HG03558 (cell line): ENCODE data around the gene ADGRV1.
"Not testable (repeated sequence)": the region's sequence is repeated elsewhere in the genome, so short reads cannot be mapped to it uniquely, and the experiment has no call there.

Experiments
- ATAC-seq: cut with Tn5 transposase; IDR thresholded peaks from one replicate; pipeline ENCODE4 v1.9.1; 2021; ENCODE audit warnings: moderate number of reproducible peaks; ENCODE audit not compliant: unreplicated experiment; ENCODE audit errors: extremely low read depth

The ADGRV1 gene

DNA sequence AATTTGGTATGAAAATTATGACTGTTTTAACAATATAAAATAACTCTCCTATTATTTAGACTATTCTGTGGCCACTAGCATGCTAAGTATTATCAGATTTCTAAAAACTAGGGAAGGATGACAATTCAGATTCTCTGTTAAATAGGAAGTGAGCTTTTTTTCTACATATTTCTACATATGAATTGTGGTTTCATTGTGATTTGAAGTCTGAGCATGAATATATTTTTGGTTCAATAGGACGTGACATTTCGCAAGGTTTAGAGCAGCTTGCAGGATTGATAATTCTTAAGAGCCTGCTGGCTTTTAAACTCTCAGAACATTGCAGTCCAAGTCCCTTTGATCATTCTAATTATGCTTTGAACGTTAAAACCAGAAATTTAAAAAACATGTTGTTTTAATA, 82.9 kb downstream of the ADGRV1 start:
- ATAC-seq: no peak

DNA sequence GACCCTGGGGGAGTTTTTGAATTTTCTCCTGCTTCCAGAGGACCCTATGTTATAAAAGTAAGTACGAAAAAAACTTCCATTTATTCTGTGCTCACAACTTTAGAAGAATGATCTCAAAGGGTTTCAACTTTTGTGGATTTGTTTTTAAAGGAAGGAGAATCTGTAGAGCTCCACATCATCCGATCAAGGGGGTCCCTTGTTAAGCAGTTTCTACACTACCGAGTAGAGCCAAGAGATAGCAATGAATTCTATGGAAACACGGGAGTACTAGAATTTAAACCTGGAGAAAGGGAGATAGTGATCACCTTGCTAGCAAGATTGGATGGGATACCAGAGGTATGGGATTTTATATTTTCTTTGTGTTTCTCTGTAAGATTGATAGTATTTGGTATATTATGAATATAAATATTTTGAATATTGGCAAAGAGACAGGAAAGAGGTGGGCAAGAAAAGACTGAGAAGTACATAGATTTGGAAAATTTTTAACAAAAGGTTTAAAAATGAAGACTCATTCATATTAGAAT, 84.2 kb downstream of the ADGRV1 start:
- ATAC-seq: no peak

DNA sequence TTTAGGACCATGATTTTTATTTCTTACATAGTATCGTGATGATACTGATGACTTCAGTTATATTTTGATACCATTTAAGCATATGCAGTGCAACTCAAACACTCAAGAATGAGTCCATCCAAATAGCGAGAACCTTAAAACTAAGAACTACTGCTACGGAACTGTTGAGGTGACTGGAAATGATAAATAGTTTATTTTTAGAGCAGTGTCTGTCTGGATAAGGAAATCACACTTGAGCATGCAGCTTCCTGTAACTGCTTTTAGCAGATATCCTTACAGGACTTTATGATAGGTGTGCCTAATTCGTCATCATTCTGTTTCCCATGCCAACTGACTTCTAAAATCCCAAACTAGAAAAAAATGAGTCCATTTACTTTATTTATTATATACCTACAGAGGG, 85.5 kb downstream of the ADGRV1 start:
- no peak for ATAC-seq

DNA sequence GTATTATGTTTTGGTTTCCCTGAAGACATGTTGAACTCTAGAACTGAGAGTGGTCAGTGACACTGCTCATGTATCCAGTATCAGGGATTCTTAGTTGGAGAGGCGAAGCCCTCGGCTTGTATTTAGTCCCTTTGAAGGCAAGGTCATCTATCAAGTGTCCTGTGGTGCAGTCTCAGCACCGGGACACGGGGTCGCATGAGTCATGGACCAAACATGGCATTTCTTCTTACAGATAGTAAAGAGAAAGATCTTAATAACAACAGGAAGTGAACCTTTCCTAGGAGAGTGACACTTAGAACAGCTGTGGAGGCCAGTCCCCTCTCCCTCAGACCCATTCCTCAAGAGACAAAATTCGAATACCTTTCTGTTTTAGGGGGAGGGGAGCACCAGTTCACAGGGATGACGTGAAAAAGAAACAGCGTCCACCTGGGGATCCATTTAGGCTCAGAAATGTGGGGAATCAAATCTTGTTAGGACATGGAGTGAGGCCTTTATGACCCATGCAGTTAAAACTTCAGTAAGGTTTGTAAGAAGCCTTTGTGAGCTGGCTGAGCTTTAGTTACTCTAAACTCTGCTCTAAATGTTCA, 86.5 kb downstream of the ADGRV1 start:
- ATAC-seq: no peak

DNA sequence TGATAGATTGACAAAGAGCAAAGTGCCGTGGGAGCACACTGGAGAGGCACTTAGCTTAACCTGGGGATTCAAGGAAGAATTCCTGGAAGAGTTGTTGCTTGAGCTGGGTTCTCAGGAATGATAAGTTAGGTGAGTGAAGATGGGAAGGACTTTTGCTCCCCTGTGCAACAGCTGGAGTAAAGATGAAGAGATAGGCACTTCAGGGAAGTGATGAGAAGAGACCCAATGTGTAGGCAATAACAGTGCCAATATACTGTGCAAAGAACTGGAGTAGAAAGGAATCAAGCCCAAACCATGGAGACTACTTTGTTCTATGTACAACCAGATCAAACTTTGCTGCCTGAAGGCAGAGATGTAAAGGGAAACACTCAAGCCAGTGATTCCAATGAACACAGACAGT, 92.2 kb downstream of the ADGRV1 start:
- no peak for ATAC-seq

DNA sequence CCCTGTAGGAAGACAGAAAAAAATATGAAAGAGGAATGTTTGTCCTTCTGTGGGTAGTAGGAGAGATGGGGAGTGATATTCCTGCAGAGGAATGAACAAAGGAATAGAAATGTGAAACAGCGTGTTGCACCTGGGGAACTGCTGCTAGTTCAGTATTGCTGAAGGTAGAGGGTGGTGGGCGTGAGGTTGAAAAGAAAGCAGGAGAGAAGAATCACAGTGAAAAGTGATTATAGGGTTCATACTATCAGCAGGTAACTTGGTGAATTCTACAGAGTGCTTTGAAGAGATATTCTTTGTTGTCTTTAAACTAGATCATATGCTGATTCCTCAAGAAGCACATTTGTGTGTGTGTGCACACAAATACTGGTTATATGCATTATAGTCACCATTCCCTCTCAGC, 95.6 kb downstream of the ADGRV1 start:
- ATAC-seq: no peak

DNA sequence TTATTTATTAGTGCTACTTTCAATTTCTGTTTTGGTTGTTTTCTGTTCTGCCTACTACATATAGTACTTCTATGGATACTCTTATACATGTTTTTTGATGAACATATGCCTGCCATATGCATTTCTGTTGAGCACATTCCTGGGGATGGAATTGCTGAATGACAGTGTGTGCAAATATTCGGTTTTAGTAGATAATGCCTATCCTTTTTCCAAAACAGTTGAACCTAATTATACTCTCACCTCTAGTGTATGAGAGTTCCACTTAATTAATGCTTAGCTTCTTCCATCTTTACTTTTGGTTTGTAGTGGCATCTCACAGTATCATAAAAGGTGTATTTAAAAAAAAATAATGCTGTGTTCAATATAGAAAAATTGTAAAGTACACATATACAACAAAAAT, 96.8 kb downstream of the ADGRV1 start:
- no peak for ATAC-seq

DNA sequence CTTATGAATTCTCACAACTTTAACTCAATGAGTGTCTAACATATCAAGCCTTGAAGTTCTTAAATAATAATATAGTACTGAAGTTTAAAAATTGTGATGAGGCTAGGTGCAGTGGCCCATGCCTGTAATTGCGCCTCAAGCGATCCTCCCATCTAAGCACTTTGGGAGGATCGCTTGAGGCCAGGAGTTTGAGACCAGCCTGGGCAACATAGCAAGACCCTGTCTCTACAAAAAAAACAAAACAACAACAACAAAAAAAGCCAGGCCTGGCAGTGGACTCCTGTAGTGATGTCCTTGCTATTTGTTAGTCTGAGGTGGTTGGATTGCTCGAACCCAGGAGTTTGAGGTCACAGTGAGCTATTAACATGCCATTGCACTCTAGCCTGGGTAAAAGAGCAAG, 98.4 kb downstream of the ADGRV1 start:
- no peak for ATAC-seq

DNA sequence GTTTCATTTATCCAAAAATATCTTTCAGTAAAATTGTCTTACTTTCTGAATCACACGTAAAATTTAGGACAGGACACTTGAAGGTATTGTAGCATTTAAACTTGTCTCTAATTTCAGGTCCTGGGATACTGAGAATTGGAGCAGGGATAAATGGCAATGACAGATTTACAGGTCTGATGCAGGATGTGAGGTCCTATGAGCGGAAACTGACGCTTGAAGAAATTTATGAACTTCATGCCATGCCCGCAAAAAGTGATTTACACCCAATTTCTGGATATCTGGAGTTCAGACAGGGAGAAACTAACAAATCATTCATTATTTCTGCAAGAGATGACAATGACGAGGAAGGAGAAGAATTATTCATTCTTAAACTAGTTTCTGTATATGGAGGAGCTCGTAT, 99.2 kb downstream of the ADGRV1 start:
- no peak for ATAC-seq

DNA sequence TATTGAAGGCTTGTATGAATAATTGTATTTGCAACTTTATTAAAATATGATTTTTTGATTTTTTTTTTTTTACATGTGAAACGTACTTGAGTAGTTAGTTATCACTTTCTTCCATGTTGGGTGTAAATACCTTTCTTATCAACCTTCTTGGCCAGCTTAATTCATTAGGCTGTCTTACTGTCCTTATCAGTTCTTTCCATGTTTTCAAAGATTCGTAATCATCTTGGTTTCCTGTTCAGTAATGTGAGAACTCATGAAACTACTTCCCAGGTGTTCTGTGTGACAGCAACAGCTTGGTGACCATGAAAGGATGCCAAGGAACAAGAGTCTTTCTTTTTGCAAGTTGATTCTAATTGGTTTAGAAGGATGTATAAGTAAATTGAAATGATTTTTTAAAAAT, 100.0 kb downstream of the ADGRV1 start:
- ATAC-seq: no peak

DNA sequence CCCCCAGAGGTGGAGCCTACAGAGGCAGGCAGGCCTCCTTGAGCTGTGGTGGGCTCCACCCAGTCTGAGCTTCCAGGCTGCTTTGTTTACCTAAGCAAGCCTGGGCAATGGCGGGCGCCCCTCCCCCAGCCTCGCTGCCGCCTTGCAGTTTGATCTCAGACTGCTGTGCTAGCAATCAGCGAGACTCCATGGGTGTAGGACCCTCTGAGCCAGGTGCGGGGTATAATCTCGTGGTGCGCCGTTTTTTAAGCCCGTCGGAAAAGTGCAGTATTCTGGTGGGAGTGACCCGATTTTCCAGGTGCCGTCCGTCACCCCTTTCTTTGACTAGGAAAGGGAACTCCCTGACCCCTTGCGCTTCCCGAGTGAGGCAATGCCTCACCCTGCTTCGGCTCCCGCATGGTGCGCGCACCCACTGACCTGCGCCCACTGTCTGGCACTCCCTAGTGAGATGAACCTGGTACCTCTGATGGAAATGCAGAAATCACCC, 109.5 kb downstream of the ADGRV1 start:
- not testable (repeated sequence) for ATAC-seq

DNA sequence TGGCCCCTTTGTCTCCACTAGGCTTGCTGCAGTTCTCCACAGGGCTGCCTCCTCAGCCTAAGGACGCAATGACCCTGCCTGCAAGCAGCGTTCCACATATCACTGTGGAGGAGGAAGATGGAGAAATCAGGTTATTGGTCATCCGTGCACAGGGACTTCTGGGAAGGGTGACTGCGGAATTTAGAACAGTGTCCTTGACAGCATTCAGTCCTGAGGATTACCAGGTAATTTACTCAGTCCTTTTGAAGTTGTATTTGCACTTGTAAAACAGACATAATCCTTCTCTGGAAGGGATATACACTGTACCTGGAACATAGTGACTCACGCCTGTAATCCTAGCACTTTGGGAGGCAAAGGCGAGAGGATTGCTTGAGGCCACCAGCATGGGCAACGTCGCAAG, 116.6 kb downstream of the ADGRV1 start:
- no peak for ATAC-seq

DNA sequence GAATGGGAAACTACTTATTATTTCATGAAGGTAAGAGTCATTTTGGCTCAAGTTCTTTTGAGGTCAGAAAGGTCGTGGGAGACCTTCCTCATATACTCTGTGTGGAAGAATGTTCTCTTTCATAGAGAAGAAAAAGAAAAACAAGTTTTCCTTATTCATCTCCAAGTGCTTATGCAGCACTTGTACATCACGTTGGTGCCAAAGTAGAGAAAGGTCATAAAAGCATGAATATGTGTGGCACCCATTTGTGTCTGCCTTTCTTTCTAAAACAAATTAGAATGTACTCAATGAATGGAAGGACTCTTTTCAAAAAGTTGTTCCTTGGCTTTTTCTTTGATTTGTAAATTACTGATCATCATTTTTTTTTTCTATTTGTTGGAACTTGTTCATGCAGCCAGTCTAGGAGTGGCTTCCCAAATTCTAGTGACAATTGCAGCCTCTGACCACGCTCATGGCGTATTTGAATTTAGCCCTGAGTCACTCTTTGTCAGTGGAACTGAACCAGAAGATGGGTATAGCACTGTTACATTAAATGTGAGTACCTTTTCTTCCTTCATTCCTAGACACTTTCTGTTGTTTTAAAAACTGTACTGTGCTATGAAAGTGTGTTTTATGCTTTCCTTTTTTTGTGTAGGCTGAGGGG, 122.4 kb downstream of the ADGRV1 start:
- ATAC-seq: no peak

DNA sequence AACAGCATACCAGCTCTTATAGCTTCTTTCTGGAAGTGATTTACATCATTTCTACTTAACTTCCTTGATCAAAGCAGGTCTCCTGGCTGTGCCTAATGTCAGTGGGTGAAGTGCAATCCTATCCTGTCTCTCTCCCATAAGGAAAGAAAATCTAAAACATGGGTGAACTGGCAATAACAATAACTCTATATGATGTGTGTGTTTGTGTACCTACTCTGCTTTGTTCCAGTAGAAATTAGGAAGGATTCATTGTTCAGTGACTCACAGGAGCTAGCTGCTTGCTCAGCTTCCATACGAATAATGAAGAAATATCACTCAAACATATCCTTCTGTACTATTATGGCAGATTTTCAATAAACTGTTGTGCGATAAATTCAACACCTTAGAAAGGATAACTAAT, 123.7 kb downstream of the ADGRV1 start:
- no peak for ATAC-seq

DNA sequence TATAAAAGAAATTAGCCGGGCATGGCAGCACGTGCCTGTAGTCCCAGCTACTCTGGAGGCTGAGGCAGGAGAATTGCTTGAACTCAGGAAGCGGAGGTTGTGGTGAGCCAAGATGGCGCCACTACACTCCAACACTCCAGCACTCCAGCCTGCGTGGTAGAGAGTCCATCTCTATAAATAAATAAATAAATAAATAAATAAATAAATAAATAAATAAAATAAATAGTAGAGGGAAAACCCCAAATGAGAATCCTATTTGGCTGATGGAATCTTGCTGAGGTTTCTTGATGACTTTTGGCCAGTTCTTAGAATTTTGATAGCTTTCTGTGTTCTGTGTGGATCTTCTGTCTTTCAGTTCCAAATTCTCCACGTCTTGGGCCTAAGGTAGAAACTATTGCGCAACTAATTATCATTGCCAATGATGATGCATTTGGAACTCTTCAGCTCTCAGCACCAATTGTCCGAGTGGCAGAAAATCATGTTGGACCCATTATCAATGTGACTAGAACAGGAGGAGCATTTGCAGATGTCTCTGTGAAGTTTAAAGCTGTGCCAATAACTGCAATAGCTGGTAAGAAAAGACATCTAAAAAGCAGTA, 126.9 kb downstream of the ADGRV1 start:
- no peak for ATAC-seq

DNA sequence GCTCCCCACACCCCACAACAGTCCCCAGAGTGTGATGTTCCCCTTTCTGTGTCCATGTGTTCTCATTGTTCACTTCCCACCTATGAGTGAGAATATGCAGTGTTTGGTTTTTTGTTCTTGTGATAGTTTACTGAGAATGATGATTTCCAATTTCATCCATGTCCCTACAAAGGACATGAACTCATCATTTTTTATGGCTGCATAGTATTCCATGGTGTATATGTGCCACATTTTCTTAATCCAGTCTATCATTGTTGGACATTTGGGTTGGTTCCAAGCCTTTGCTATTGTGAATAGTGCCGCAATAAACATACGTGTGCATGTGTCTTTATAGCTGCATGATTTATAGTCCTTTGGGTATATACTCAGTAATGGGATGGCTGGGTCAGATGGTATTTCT, 127.8 kb downstream of the ADGRV1 start:
- not testable (repeated sequence) for ATAC-seq

DNA sequence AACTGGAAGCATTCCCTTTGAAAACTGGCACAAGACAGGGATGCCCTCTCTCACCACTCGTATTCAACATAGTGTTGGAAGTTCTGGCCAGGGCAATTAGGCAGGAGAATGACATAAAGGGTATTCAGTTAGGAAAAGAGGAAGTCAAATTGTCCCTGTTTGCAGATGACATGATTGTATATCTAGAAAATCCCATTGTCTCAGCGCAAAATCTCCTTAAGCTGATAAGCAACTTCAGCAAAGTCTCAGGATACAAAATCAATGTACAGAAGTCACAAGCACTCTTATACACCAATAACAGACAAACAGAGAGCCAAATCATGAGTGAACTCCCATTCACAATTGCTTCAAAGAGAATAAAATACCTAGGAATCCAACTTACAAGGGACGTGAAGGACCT, 128.9 kb downstream of the ADGRV1 start:
- not testable (repeated sequence) for ATAC-seq

DNA sequence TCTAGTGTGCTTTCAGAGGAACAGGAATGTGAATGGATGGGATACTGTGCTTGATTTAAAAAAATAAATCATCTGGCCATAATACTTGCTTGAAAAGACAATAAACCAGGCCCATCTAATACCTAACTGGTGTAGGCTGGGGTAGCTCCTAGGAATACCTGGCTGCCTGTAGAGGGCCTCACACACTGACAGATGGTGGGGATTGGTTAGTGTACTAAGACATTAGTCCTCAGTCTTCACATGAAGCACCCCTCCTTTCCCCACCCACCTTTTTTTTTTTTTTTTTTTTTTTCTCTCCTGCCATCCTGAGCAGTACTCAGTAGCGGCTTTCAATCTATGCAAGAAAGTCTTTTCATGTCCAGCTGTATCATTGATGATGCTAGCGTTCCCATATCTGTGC, 130.5 kb downstream of the ADGRV1 start:
- ATAC-seq: no peak

DNA sequence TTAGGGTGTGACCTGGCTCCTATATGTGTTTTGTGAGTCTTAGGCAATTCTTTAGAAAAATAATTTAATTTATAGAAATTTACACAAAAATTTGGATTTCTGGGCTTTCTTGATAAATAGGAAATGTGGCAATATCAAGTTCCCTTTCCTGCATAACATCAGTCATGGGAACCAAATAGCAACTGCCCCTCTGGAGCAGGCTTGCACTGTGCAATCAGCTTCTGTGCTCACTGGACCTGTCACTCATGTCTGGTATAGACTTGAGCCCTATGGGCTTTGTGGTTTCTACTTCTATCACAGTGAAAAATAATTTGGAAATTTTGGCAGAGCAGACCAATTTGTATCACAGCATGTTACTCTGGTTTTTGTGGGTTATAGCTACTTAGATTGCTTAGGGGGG, 131.7 kb downstream of the ADGRV1 start:
- ATAC-seq: no peak

DNA sequence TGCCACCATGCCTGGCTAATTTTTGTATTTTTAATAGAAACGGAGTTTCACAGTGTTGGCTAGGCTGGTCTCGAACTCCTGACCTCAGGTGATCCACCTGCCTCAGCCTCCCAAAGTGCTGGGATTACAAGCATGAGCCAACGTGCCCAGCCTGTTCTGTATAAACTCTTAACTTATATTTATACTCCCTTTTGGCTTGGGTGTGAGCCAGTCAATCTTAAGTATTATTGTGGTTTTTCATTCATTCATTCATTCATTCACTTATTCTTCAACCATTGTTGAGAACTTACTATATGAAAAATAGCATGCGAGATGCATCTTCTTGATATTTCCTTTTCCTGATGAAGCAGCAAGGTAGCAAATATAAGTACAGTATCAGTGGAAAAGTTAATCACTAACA, 132.9 kb downstream of the ADGRV1 start:
- ATAC-seq: no peak

DNA sequence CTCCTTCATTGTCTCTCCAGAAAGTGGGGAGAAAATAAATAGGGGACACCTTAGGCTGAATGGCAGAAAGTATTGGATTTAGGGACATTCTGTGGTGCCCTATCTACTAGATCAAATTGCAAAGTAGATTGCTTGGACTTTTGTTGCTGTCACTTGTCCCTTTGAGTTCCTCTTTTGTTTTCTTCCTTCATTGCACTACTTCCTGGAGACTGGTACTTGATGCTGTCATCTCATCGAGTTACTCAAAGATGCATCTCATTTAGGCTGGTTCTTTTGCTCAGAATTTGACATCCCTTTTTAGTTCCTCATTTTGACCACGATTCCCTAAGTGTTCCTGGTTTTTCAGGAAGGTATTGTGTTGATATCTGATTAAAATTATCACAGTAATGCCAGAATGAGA, 137.6 kb downstream of the ADGRV1 start:
- ATAC-seq: no peak

DNA sequence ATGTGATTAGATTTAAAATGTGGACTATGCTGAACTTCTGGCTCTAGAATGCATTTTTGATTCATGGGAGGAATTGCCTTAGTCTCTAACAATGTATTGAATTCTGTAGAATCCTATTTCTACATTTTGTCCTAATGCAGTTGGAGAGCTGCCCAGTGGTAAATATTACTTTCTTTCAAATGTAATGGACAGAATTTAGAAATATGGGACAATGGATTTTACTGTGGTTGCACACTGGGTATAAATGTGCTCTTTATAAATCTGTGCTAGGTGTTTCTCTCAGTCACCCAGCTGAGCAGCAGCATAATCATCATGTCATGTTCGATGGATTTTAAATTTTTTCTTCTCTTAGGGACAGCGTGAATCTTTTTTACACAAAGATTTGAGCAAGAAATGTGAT, 141.7 kb downstream of the ADGRV1 start:
- ATAC-seq: no peak
